Measurements from ENCODE around the gene MRPS18A.
A peak's percentile ranks its signal among the peaks of the same experiment; 100 is the strongest.

The MRPS18A gene

DNA sequence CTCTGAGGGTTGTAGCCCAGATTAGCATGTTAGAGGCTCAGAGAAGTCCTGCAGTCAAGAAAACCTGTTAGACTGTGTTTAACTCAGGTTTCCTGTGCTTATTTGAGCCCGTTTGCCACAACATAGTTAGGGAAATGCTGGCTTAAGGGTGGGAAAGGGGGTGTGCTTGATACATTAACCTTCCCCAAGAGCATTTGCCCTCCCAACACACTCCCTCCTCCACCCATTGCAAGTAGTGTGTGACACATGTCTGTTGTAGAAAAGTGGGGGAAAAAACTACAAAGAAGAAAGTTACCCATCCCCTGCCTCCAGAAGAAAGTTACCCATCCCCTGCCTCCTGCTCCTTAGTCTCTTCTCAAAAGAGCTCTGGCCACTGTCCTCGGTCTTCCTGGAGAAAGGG is 36.8 kb upstream of the MRPS18A start:
- TF ChIP-seq NFIC (IDR thresholded peaks at IDR 0.05) (no peak), RAD21 (IDR thresholded peaks at IDR 0.05; ENCODE audit: low read depth) (no peak), CEBPB (IDR thresholded peaks at IDR 0.05) (no peak), CREB1 (IDR thresholded peaks at IDR 0.05; ENCODE audit: low read depth) (no peak), EGR1 (IDR thresholded peaks at IDR 0.05) (no peak), ZBTB7A (IDR thresholded peaks at IDR 0.05; ENCODE audit: low read depth) (no peak), YY1 (IDR thresholded peaks at IDR 0.05; ENCODE audit: low read depth) (no peak), EP300 (IDR thresholded peaks at IDR 0.05; ENCODE audit: borderline replicate concordance) (no peak), TEAD4 (IDR thresholded peaks at IDR 0.05) (no peak), TAF1 (IDR thresholded peaks at IDR 0.05; ENCODE audit: low read depth) (no peak)
- TF ChIP-seq, protein P1, sequence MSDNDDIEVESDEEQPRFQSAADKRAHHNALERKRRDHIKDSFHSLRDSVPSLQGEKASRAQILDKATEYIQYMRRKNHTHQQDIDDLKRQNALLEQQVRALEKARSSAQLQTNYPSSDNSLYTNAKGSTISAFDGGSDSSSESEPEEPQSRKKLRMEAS (IDR thresholded peaks at IDR 0.05): no peak
- TF ChIP-seq, protein P2, sequence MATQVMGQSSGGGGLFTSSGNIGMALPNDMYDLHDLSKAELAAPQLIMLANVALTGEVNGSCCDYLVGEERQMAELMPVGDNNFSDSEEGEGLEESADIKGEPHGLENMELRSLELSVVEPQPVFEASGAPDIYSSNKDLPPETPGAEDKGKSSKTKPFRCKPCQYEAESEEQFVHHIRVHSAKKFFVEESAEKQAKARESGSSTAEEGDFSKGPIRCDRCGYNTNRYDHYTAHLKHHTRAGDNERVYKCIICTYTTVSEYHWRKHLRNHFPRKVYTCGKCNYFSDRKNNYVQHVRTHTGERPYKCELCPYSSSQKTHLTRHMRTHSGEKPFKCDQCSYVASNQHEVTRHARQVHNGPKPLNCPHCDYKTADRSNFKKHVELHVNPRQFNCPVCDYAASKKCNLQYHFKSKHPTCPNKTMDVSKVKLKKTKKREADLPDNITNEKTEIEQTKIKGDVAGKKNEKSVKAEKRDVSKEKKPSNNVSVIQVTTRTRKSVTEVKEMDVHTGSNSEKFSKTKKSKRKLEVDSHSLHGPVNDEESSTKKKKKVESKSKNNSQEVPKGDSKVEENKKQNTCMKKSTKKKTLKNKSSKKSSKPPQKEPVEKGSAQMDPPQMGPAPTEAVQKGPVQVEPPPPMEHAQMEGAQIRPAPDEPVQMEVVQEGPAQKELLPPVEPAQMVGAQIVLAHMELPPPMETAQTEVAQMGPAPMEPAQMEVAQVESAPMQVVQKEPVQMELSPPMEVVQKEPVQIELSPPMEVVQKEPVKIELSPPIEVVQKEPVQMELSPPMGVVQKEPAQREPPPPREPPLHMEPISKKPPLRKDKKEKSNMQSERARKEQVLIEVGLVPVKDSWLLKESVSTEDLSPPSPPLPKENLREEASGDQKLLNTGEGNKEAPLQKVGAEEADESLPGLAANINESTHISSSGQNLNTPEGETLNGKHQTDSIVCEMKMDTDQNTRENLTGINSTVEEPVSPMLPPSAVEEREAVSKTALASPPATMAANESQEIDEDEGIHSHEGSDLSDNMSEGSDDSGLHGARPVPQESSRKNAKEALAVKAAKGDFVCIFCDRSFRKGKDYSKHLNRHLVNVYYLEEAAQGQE (IDR thresholded peaks at IDR 0.05; ENCODE audit: low read depth): no peak
- TF ChIP-seq, protein P3, sequence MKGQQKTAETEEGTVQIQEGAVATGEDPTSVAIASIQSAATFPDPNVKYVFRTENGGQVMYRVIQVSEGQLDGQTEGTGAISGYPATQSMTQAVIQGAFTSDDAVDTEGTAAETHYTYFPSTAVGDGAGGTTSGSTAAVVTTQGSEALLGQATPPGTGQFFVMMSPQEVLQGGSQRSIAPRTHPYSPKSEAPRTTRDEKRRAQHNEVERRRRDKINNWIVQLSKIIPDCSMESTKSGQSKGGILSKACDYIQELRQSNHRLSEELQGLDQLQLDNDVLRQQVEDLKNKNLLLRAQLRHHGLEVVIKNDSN (IDR thresholded peaks at IDR 0.05): no peak

DNA sequence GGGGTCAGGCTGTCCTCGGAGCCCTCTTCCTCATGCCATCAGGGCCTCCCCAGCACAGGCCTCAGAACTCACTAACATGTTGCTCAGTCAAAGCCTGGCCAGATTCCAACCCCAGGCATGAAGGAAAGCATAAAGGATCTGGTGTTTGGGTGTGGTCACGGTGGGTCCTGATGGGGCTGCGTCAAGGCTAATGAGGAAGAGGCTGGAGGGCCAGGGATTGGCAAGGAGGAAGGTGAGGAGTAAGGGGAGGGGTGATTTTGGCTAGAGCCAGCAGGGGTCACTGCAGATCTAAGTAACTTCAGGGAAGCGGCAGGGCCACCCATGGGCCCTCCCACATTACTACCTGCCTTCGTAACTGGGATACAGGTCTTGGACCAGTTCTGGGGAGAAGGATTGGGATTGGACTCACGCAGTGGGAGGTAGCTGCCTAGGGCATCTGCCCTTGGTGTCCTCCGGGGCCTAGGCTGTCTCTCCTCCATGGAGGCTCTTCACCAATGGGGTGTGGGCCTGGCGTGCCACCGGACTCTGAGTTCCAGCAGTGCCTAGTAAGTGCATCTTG is 36.2 kb upstream of the MRPS18A start:
- peak; percentile 87 for TF ChIP-seq RAD21 (IDR thresholded peaks at IDR 0.05; ENCODE audit: low read depth)
- TF ChIP-seq, protein P2 (IDR thresholded peaks at IDR 0.05; ENCODE audit: low read depth): no peak

DNA sequence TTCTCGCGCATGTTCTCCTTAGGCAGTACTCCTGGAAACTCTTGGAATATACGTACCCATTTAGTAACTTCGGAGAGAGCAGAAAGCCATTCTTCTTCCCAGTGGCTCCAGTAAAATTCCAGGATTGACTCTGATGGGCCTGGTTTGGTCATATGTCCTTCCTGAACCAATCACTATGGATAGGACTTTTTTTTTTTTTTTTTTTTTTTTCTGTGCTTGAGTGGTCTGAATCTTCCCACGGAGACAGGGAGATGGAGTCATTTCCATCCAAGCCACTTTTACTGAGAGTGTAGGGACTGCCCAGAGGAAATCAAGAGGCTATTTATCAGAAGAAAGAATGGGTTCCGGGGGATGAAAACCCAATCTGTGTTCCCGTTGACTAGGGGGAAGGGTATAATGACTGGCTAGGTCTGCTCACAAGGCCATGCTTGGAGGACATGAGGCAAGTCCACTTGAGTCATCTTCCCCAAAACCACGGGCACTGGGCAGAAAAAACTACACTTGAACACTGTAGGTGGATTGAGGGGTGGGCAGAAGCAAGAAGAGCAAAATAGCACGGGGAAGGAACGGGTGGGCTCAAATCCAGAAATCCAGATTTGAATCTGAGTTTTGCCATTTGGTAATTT is 35.4 kb upstream of the MRPS18A start:
- no peak for TF ChIP-seq NFIC (IDR thresholded peaks at IDR 0.05)
- TF ChIP-seq TAF1 (IDR thresholded peaks at IDR 0.05; ENCODE audit: low read depth): no peak
- TF ChIP-seq EGR1 (IDR thresholded peaks at IDR 0.05): no peak
- TF ChIP-seq EP300 (IDR thresholded peaks at IDR 0.05; ENCODE audit: borderline replicate concordance): no peak
- TF ChIP-seq TCF12 (IDR thresholded peaks at IDR 0.05; ENCODE audit: low read depth): no peak
- TF ChIP-seq FOXM1 (IDR thresholded peaks at IDR 0.05; ENCODE audit: borderline replicate concordance, low read depth): no peak
- no peak for TF ChIP-seq YY1 (IDR thresholded peaks at IDR 0.05; ENCODE audit: low read depth)
- no peak for TF ChIP-seq ZBTB7A (IDR thresholded peaks at IDR 0.05; ENCODE audit: low read depth)
- TF ChIP-seq, protein P1 (IDR thresholded peaks at IDR 0.05): no peak
- TF ChIP-seq, protein P3 (IDR thresholded peaks at IDR 0.05): no peak
- TF ChIP-seq CEBPB (IDR thresholded peaks at IDR 0.05): no peak
- TF ChIP-seq CREB1 (IDR thresholded peaks at IDR 0.05; ENCODE audit: low read depth): no peak
- TF ChIP-seq RAD21 (IDR thresholded peaks at IDR 0.05; ENCODE audit: low read depth): no peak
- TF ChIP-seq, protein P2 (IDR thresholded peaks at IDR 0.05; ENCODE audit: low read depth): no peak
- TF ChIP-seq TEAD4 (IDR thresholded peaks at IDR 0.05): no peak

DNA sequence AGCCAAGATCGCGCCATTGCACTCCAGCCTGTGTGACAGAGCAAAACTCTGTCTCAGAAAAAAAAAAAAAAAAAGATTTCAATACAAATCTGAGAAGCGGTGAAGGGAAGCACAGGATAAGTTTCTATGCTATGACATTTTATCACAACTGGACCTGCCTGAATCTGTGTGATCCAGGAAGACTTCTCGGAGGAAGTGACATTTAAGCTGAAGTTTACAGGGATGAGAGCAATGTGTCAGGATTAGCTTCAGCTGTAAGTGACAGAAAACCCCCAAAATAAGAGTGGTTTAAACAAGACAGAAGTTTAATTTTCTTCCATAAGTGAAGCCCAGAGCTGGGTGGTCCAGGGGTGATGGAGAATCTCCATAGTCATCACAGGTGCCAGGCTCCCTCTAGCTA is 33.4 kb upstream of the MRPS18A start:
- TF ChIP-seq, protein P1 (IDR thresholded peaks at IDR 0.05): no peak
- TF ChIP-seq RAD21 (IDR thresholded peaks at IDR 0.05; ENCODE audit: low read depth) (no peak), YY1 (IDR thresholded peaks at IDR 0.05; ENCODE audit: low read depth) (no peak), EGR1 (IDR thresholded peaks at IDR 0.05) (no peak), CREB1 (IDR thresholded peaks at IDR 0.05; ENCODE audit: low read depth) (no peak)
- TF ChIP-seq, protein P2 (IDR thresholded peaks at IDR 0.05; ENCODE audit: low read depth): no peak

Measured in Ishikawa (cell line).